ENCODE results near the gene FAM25G.
"Not testable (repeated sequence)": the region's sequence is repeated elsewhere in the genome, so short reads cannot be mapped to it uniquely, and the experiment has no call there.

GRCh38 chr10:47475101-47475500 is 16.4 kb downstream of the FAM25G start:
- not testable (repeated sequence) for TF ChIP-seq ZNF274 (IDR thresholded peaks at IDR 0.05; ENCODE audit: borderline replicate concordance, extremely low read depth, low read length); CTCF (IDR thresholded peaks at IDR 0.05; ENCODE audit: control extremely low read depth in 1 of 3, insufficient read depth in 1 of 3, low read depth in 1 of 3, low read length in 3 of 3); POLR2A (IDR thresholded peaks at IDR 0.05; ENCODE audit: control extremely low read depth in 1 of 2, low read depth in 2 of 2, low read length in 2 of 2); POLR2AphosphoS5 (IDR thresholded peaks at IDR 0.05; ENCODE audit: low read depth, low read length); YY1 (IDR thresholded peaks at IDR 0.05; ENCODE audit: low read depth, low read length)
